Mammary epithelial cell (primary cell): ENCODE results near the gene AXIN1.

Source experiments
- CTCF ChIP-seq, 2 donors: IDR thresholded peaks in 1 of 2; conservative IDR thresholded peaks in 1 of 2; 2 replicates each; pipeline ENCODE4 v1.5.1; 2011 to 2012; ENCODE audit warnings: inconsistent platforms in 2 of 2, low read length in 2 of 2, mild to moderate bottlenecking in 2 of 2, control low read depth in 1 of 2, low read depth in 1 of 2; ENCODE audit not compliant: insufficient read depth in 1 of 2; ENCODE audit errors: extremely low read depth in 1 of 2
- EZH2 ChIP-seq: IDR thresholded peaks from 2 replicates; pipeline ENCODE4 v1.6.1; 2012; ENCODE audit warnings: low read length, inconsistent platforms, borderline replicate concordance

DNA sequence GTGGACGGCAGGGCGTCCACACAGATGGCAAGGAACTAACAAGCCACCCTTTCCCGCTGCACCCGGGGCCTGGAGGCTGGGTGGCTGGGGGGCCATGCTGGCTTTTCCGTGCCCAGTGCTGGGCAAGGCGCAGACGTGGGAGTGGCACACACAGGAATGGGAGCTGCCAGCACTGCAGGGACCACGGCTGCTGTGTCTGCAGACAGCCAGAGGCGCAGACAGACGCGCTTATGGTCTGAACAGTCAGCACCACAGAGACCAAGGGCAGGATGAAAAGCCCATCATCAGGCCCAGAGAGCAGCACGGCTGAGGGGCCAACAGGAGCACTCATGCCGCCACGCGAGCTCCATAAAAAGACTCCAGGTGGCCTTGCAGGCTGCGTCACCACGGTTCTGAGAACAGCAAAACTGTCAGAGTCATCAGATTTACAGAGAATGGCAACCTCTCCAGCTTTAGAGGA, 45.6 kb downstream of the AXIN1 start:
- TF ChIP-seq CTCF (conservative IDR thresholded peaks at IDR 0.05 in 1 of 2, IDR thresholded peaks at IDR 0.05 in 1 of 2; ENCODE audit: extremely low read depth in 1 of 2, insufficient read depth in 1 of 2, low read depth in 1 of 2, low read length in 2 of 2): no peak
- TF ChIP-seq EZH2: no peak
